GM18867 (cell line): ENCODE data around the gene RAD51B.

Experiments
- ATAC-seq: cut with Tn5 transposase; IDR thresholded peaks from one replicate; pipeline ENCODE4 v1.9.1; 2021; ENCODE audit warnings: mild to moderate bottlenecking, moderate library complexity; ENCODE audit not compliant: unreplicated experiment

Gene RAD51B

GRCh38 chr14:68140806-68141205 is 321.2 kb downstream of the RAD51B start:
- no peak for ATAC-seq

- no peak for ATAC-seq
Observed at GRCh38 chr14:68141281-68142088, 321.9 kb downstream of the RAD51B start.

GRCh38 chr14:68143341-68143841 is 323.8 kb downstream of the RAD51B start:
- no peak for ATAC-seq

- no peak for ATAC-seq
Observed at GRCh38 chr14:68144051-68144681, 324.6 kb downstream of the RAD51B start.

- ATAC-seq = no peak
Observed at GRCh38 chr14:68145036-68145435, 325.5 kb downstream of the RAD51B start.

- ATAC-seq = no peak
Observed at GRCh38 chr14:68145539-68145938, 326.0 kb downstream of the RAD51B start.

GRCh38 chr14:68146818-68147217 is 327.2 kb downstream of the RAD51B start:
- ATAC-seq = no peak

- no peak for ATAC-seq
Observed at GRCh38 chr14:68147303-68147702, 327.7 kb downstream of the RAD51B start.

GRCh38 chr14:68148276-68148675 is 328.7 kb downstream of the RAD51B start:
- ATAC-seq = no peak

- ATAC-seq = no peak
Observed at GRCh38 chr14:68148763-68149162, 329.2 kb downstream of the RAD51B start.

GRCh38 chr14:68153275-68153674 is 333.7 kb downstream of the RAD51B start:
- no peak for ATAC-seq

GRCh38 chr14:68154275-68154674 is 334.7 kb downstream of the RAD51B start:
- no peak for ATAC-seq

GRCh38 chr14:68157971-68158371 is 338.4 kb downstream of the RAD51B start:
- ATAC-seq = no peak

GRCh38 chr14:68158640-68159039 is 339.1 kb downstream of the RAD51B start:
- no peak for ATAC-seq

GRCh38 chr14:68159701-68160633 is 340.4 kb downstream of the RAD51B start:
- ATAC-seq = no peak

GRCh38 chr14:68160779-68161546 is 341.4 kb downstream of the RAD51B start:
- ATAC-seq = no peak

- ATAC-seq = no peak
Observed at GRCh38 chr14:68162887-68163286, 343.3 kb downstream of the RAD51B start.

GRCh38 chr14:68164711-68165113 is 345.1 kb downstream of the RAD51B start:
- ATAC-seq = no peak

- no peak for ATAC-seq
Observed at GRCh38 chr14:68165274-68165843, 345.8 kb downstream of the RAD51B start.

GRCh38 chr14:68166731-68167382 is 347.3 kb downstream of the RAD51B start:
- no peak for ATAC-seq
